ACC112 (cell line): ENCODE measurements around the gene ARL3.

Experiments
- H2AFZ ChIP-seq: fragments of 200-600 bp; sonication (generic); one replicate; pipeline ENCODE4 v1.6.0; 2017; ENCODE audit warnings: antibody characterized with exemption, low read length; ENCODE audit not compliant: unreplicated experiment
- H3K27ac ChIP-seq: fragments of 200-600 bp; sonication (generic); 2 replicates; pipeline ENCODE4 v1.5.1; 2014; ENCODE audit warnings: low read depth, mild to moderate bottlenecking, antibody characterized with exemption, low read length, moderate library complexity
- H3K27me3 ChIP-seq: fragments of 200-600 bp; sonication (generic); 2 replicates; pipeline ENCODE4 v1.6.1; 2014; ENCODE audit warnings: mild to moderate bottlenecking, antibody characterized with exemption, low read length, moderate library complexity, mixed read lengths; ENCODE audit not compliant: insufficient read depth
- H3K36me3 ChIP-seq: fragments of 200-600 bp; sonication (generic); 2 replicates; pipeline ENCODE4 v1.6.1; 2016; ENCODE audit warnings: mild to moderate bottlenecking, antibody characterized with exemption, low read length, moderate library complexity, mixed read lengths; ENCODE audit not compliant: insufficient read depth
- H3K4me1 ChIP-seq: fragments of 200-600 bp; sonication (generic); one replicate; pipeline ENCODE4 v1.6.1; 2016; ENCODE audit warnings: low read length, mixed read lengths; ENCODE audit not compliant: insufficient read depth, unreplicated experiment, control insufficient read depth
- H3K4me3 ChIP-seq: fragments of 200-600 bp; sonication (generic); 2 replicates; pipeline ENCODE4 v1.5.1; 2014; ENCODE audit warnings: mild to moderate bottlenecking, low read depth, low read length
- H3K79me2 ChIP-seq: fragments of 200-600 bp; sonication (generic); one replicate; pipeline ENCODE4 v1.6.0; 2016; ENCODE audit warnings: low read length; ENCODE audit not compliant: control insufficient read depth, unreplicated experiment, insufficient read depth

The ARL3 gene

GRCh38 chr10:102735065-102735562 lies 20.9 kb upstream of the ARL3 start:
- Histone ChIP-seq H3K36me3 (no peaks in the 10 kb centered on the region), H3K27me3 (no peaks in the 10 kb centered on the region), H3K4me3 (no peak overlapping the region), H3K27ac (no peak overlapping the region), H3K4me1 (no peaks in the 10 kb centered on the region), H3K79me2 (no peaks in the 10 kb centered on the region), H2AFZ (no peak overlapping the region)

GRCh38 chr10:102732661-102733060 lies 18.5 kb upstream of the ARL3 start:
- no peak overlapping the region for H3K27ac ChIP-seq
- H2AFZ ChIP-seq, result no peak overlapping the region
- H3K27me3 ChIP-seq, result no peaks in the 10 kb centered on the region
- no peaks in the 10 kb centered on the region for H3K36me3 ChIP-seq
- H3K4me1 ChIP-seq, result no peaks in the 10 kb centered on the region
- no peaks in the 10 kb centered on the region for H3K79me2 ChIP-seq
- H3K4me3 ChIP-seq, result no peak overlapping the region

GRCh38 chr10:102731222-102731800 lies 17.1 kb upstream of the ARL3 start:
- H3K79me2 ChIP-seq, result no peaks in the 10 kb centered on the region
- H3K4me3 ChIP-seq, result no peak overlapping the region
- no peaks in the 10 kb centered on the region for H3K27me3 ChIP-seq
- H3K4me1 ChIP-seq, result peaks cover 6% of the 10 kb centered on the region
- no peak overlapping the region for H2AFZ ChIP-seq
- H3K36me3 ChIP-seq, result no peaks in the 10 kb centered on the region
- no peak overlapping the region for H3K27ac ChIP-seq

- H3K27ac ChIP-seq, result no peak overlapping the region
- H3K79me2 ChIP-seq, result no peaks in the 10 kb centered on the region
- no peaks in the 10 kb centered on the region for H3K27me3 ChIP-seq
- H3K36me3 ChIP-seq, result no peaks in the 10 kb centered on the region
- no peak overlapping the region for H2AFZ ChIP-seq
- peaks cover 10% of the 10 kb centered on the region for H3K4me1 ChIP-seq
- H3K4me3 ChIP-seq, result no peak overlapping the region
Measured at GRCh38 chr10:102729029-102730026, 15.1 kb upstream of the ARL3 start.

GRCh38 chr10:102727037-102727818 lies 13.0 kb upstream of the ARL3 start:
- no peak overlapping the region for H3K27ac ChIP-seq
- H3K36me3 ChIP-seq, result no peaks in the 10 kb centered on the region
- H2AFZ ChIP-seq, result no peak overlapping the region

GRCh38 chr10:102726274-102726673 lies 12.1 kb upstream of the ARL3 start:
- no peak overlapping the region for H2AFZ ChIP-seq
- H3K36me3 ChIP-seq, result no peaks in the 10 kb centered on the region
- no peaks in the 10 kb centered on the region for H3K79me2 ChIP-seq
- H3K4me3 ChIP-seq, result no peak overlapping the region
- H3K27ac ChIP-seq, result no peak overlapping the region
- peaks cover 10% of the 10 kb centered on the region for H3K4me1 ChIP-seq
- no peaks in the 10 kb centered on the region for H3K27me3 ChIP-seq

More at GRCh38 chr10:102727037-102727818, 13.0 kb upstream of the ARL3 start:
- H3K4me3 ChIP-seq, result no peak overlapping the region
- peaks cover 10% of the 10 kb centered on the region for H3K4me1 ChIP-seq
- H3K27me3 ChIP-seq, result no peaks in the 10 kb centered on the region
- H3K79me2 ChIP-seq, result no peaks in the 10 kb centered on the region

GRCh38 chr10:102723989-102724388 lies 9.8 kb upstream of the ARL3 start:
- H2AFZ ChIP-seq, result no peak overlapping the region
- H3K4me1 ChIP-seq, result peaks cover 10% of the 10 kb centered on the region
- no peaks in the 10 kb centered on the region for H3K27me3 ChIP-seq
- no peak overlapping the region for H3K4me3 ChIP-seq
- H3K36me3 ChIP-seq, result no peaks in the 10 kb centered on the region
- H3K27ac ChIP-seq, result no peak overlapping the region
- no peaks in the 10 kb centered on the region for H3K79me2 ChIP-seq

- H3K4me1 ChIP-seq, result peaks cover 10% of the 10 kb centered on the region
- H3K27me3 ChIP-seq, result no peaks in the 10 kb centered on the region
- H3K79me2 ChIP-seq, result no peaks in the 10 kb centered on the region
- no peak overlapping the region for H2AFZ ChIP-seq
- H3K36me3 ChIP-seq, result no peaks in the 10 kb centered on the region
- no peak overlapping the region for H3K27ac ChIP-seq
- no peak overlapping the region for H3K4me3 ChIP-seq
Measured at GRCh38 chr10:102721954-102722353, 7.8 kb upstream of the ARL3 start.

GRCh38 chr10:102720775-102721301 lies 6.6 kb upstream of the ARL3 start:
- H3K79me2 ChIP-seq, result peaks cover 8% of the 10 kb centered on the region
- no peaks in the 10 kb centered on the region for H3K4me1 ChIP-seq
- H3K36me3 ChIP-seq, result no peaks in the 10 kb centered on the region
- no peak overlapping the region for H3K4me3 ChIP-seq
- H3K27me3 ChIP-seq, result no peaks in the 10 kb centered on the region
- no peak overlapping the region for H2AFZ ChIP-seq
- no peak overlapping the region for H3K27ac ChIP-seq

GRCh38 chr10:102720337-102720736 lies 6.1 kb upstream of the ARL3 start:
- H3K4me1 ChIP-seq, result peaks cover 5% of the 10 kb centered on the region
- H3K4me3 ChIP-seq, result no peak overlapping the region
- no peaks in the 10 kb centered on the region for H3K27me3 ChIP-seq
- H2AFZ ChIP-seq, result no peak overlapping the region
- no peaks in the 10 kb centered on the region for H3K36me3 ChIP-seq
- H3K79me2 ChIP-seq, result peaks cover 10% of the 10 kb centered on the region
- no peak overlapping the region for H3K27ac ChIP-seq
